H9 (cell line): ENCODE results near the gene TEX22. TPM values are rescaled to one million over a fixed set of nuclear protein-coding genes. Genes with fewer than 3 reads are reported as not detected.

ENCODE experiments used
- DNase-seq: peaks from one replicate; pipeline ENCODE4 v3.0.0-alpha.2; 2017
- H2AFZ ChIP-seq: one replicate; pipeline ENCODE4 v1.6.1; 2013; ENCODE audit warnings: mild to moderate bottlenecking, low read length, control low read depth, moderate library complexity
- H2AK5ac ChIP-seq: 2 replicates; pipeline ENCODE4 v1.6.1; 2013; ENCODE audit warnings: low read length, control low read depth, mixed read lengths; ENCODE audit not compliant: insufficient read length
- H2BK120ac ChIP-seq: one replicate; pipeline ENCODE4 v1.6.1; 2013; ENCODE audit warnings: low read depth, mild to moderate bottlenecking, low read length, control low read depth, inconsistent platforms; ENCODE audit not compliant: poor library complexity, severe bottlenecking
- H2BK12ac ChIP-seq: 2 replicates; pipeline ENCODE4 v1.6.1; 2013; ENCODE audit warnings: low read length, control low read depth, mixed read lengths, low read depth; ENCODE audit not compliant: insufficient read length
- H2BK15ac ChIP-seq: 2 replicates; pipeline ENCODE4 v1.6.1; 2013; ENCODE audit warnings: low read depth, low read length, control low read depth
- H2BK20ac ChIP-seq: one replicate; pipeline ENCODE4 v1.6.1; 2013; ENCODE audit warnings: low read depth, mild to moderate bottlenecking, low read length, control low read depth, inconsistent platforms; ENCODE audit not compliant: poor library complexity, severe bottlenecking
- H2BK5ac ChIP-seq: 2 replicates; pipeline ENCODE4 v1.6.1; 2013; ENCODE audit warnings: low read length, control low read depth, mixed read lengths; ENCODE audit not compliant: insufficient read length
- H3K14ac ChIP-seq: 2 replicates; pipeline ENCODE4 v1.6.1; 2013; ENCODE audit warnings: low read length, control low read depth; ENCODE audit not compliant: insufficient read depth
- H3K18ac ChIP-seq: 2 replicates; pipeline ENCODE4 v1.6.1; 2013; ENCODE audit warnings: low read depth, mild to moderate bottlenecking, mixed read lengths, low read length, control low read depth; ENCODE audit not compliant: insufficient read length
- H3K23ac ChIP-seq: 2 replicates; pipeline ENCODE4 v1.6.1; 2013; ENCODE audit warnings: low read length, control low read depth, mixed read lengths, low read depth; ENCODE audit not compliant: insufficient read length
- H3K23me2 ChIP-seq: 2 replicates; pipeline ENCODE4 v1.6.1; 2013; ENCODE audit warnings: low read depth, mild to moderate bottlenecking, mixed read lengths, low read length, control low read depth; ENCODE audit not compliant: insufficient read length, poor library complexity, severe bottlenecking
- H3K27ac ChIP-seq: 2 replicates; pipeline ENCODE4 v1.5.1; 2013; ENCODE audit warnings: low read length, control low read depth, mixed read lengths, low read depth; ENCODE audit not compliant: insufficient read length
- H3K27me3 ChIP-seq: 2 replicates; pipeline ENCODE4 v1.6.1; 2013; ENCODE audit warnings: low read length, control low read depth, inconsistent platforms; ENCODE audit not compliant: insufficient read depth
- H3K4ac ChIP-seq: 2 replicates; pipeline ENCODE4 v1.6.1; 2013; ENCODE audit warnings: low read depth, mild to moderate bottlenecking, control low read depth, inconsistent platforms, low read length, moderate library complexity
- H3K4me1 ChIP-seq: 2 replicates; pipeline ENCODE4 v1.6.1; 2013; ENCODE audit warnings: low read length, control low read depth, inconsistent platforms; ENCODE audit not compliant: insufficient read depth
- H3K4me2 ChIP-seq: 2 replicates; pipeline ENCODE4 v1.6.1; 2013; ENCODE audit warnings: low read length, control low read depth, mixed read lengths; ENCODE audit not compliant: insufficient read length, insufficient read depth
- H3K56ac ChIP-seq: 2 replicates; pipeline ENCODE4 v1.6.1; 2013; ENCODE audit warnings: low read depth, mild to moderate bottlenecking, mixed read lengths, low read length, control low read depth; ENCODE audit not compliant: insufficient read length
- H3K79me1 ChIP-seq: 2 replicates; pipeline ENCODE4 v1.6.1; 2013; ENCODE audit warnings: low read depth, mild to moderate bottlenecking, moderate library complexity, low read length, control low read depth, inconsistent platforms; ENCODE audit not compliant: insufficient read depth, poor library complexity, severe bottlenecking
- H3K79me2 ChIP-seq: 2 replicates; pipeline ENCODE4 v1.6.1; 2013; ENCODE audit warnings: low read length, control low read depth, inconsistent platforms; ENCODE audit not compliant: insufficient read depth
- H3K9ac ChIP-seq: 2 replicates; pipeline ENCODE4 v1.6.1; 2013; ENCODE audit warnings: low read length, control low read depth, mixed read lengths; ENCODE audit not compliant: insufficient read length; ENCODE audit errors: extremely low read depth
- H3K9me3 ChIP-seq: one replicate; pipeline ENCODE4 v1.6.1; 2013; ENCODE audit warnings: low read depth, low read length, inconsistent platforms; ENCODE audit not compliant: control insufficient read depth
- H3T11ph ChIP-seq: one replicate; pipeline ENCODE4 v1.6.1; 2013; ENCODE audit warnings: mild to moderate bottlenecking, low read length, control low read depth, inconsistent platforms
- H4K20me1 ChIP-seq: one replicate; pipeline ENCODE4 v1.6.1; 2013; ENCODE audit not compliant: control insufficient read depth, insufficient read length, insufficient read depth
- H4K5ac ChIP-seq: 2 replicates; pipeline ENCODE4 v1.6.1; 2013; ENCODE audit warnings: low read depth, mild to moderate bottlenecking, mixed read lengths, low read length, control low read depth; ENCODE audit not compliant: insufficient read length
- H4K8ac ChIP-seq: replicated peaks from 2 replicates; pipeline ENCODE4 v1.6.1; 2013; ENCODE audit warnings: low read length, control low read depth, mixed read lengths, low read depth; ENCODE audit not compliant: insufficient read length
- H4K91ac ChIP-seq: 2 replicates; pipeline ENCODE4 v1.6.1; 2013; ENCODE audit warnings: low read depth, mild to moderate bottlenecking, moderate library complexity, mixed read lengths, low read length, control low read depth; ENCODE audit not compliant: insufficient read length
- H3K27ac Mint-ChIP-seq, 3 experiments: 2 replicates in 2 of 3; 3 replicates in 1 of 3; pipeline ENCODE4 v1.8.0; 2020 to 2021; ENCODE audit warnings: mixed read lengths in 3 of 3, mild to moderate bottlenecking in 1 of 3, moderate library complexity in 1 of 3
- H3K27me3 Mint-ChIP-seq: 2 replicates; pipeline ENCODE4 v1.8.0; 2021; ENCODE audit warnings: low read depth, mild to moderate bottlenecking, moderate library complexity, mixed read lengths
- H3K36me3 Mint-ChIP-seq, 3 experiments: 2 replicates in 2 of 3; 3 replicates in 1 of 3; pipeline ENCODE4 v1.8.0; 2020 to 2021; ENCODE audit warnings: low read depth in 3 of 3, mixed read lengths in 3 of 3; ENCODE audit not compliant: insufficient read depth in 1 of 3
- H3K4me1 Mint-ChIP-seq, 2 experiments: 2 replicates each; pipeline ENCODE4 v1.8.0; 2020; ENCODE audit warnings: mixed read lengths in 2 of 2
- H3K4me3 Mint-ChIP-seq, 2 experiments: 2 replicates in 1 of 2; 3 replicates in 1 of 2; pipeline ENCODE4 v1.8.0; 2020 to 2021; ENCODE audit warnings: mild to moderate bottlenecking in 2 of 2, mixed read lengths in 2 of 2, moderate library complexity in 1 of 2
- H3K9me3 Mint-ChIP-seq, 2 experiments: 2 replicates in 1 of 2; 3 replicates in 1 of 2; pipeline ENCODE4 v1.8.0; 2020; ENCODE audit warnings: mild to moderate bottlenecking in 2 of 2, mixed read lengths in 2 of 2, moderate library complexity in 1 of 2
- WGBS: extraction: QIAGEN DNeasy Blood & Tissue Kit; methylation state at CpG from one replicate; pipeline ENCODE4 v1.1.7; 2013; ENCODE audit warnings: missing lambda C conversion rate, low lambda C conversion rate, mixed read lengths; ENCODE audit not compliant: insufficient read length; ENCODE audit errors: extremely low coverage; 5-methylcytosine and 5-hydroxymethylcytosine counted together
- total RNA-seq: library from RNA; stranded (reverse); gene quantifications from 2 replicates; pipeline ENCODE4 v1.2.1, GENCODE V29; 2021
- TF ChIP-seq, protein P1 (sequence below): fragments of 200-600 bp; sonication (generic); conservative IDR thresholded peaks from 3 replicates; pipeline ENCODE4 v1.8.0; 2021; ENCODE audit warnings: antibody characterized with exemption, mild to moderate bottlenecking

The TEX22 gene
- total RNA-seq, 1 experiment from 2014 or later: 0.83 TPM

- Histone ChIP-seq H3K27me3 (no peaks in the 10 kb centered on the region), H3K4me2 (no peak overlapping the region), H3K23me2 (no peaks in the 10 kb centered on the region), H3K23ac (no peak overlapping the region), H4K91ac (no peak overlapping the region), H4K5ac (no peak overlapping the region), H4K20me1 (no peaks in the 10 kb centered on the region), H2BK15ac (no peak overlapping the region), H3K79me2 (no peaks in the 10 kb centered on the region), H2AFZ (no peak overlapping the region), H3K9ac (no peak overlapping the region), H3K56ac (no peak overlapping the region), H4K8ac (no peak overlapping the region), H2BK12ac (no peak overlapping the region), H2BK20ac (no peak overlapping the region), H3K14ac (no peak overlapping the region), H2BK120ac (no peak overlapping the region), H3K4ac (no peak overlapping the region), H3K4me1 (no peaks in the 10 kb centered on the region), H3K79me1 (no peaks in the 10 kb centered on the region), H3T11ph (no peak overlapping the region), H3K18ac (peak overlapping the region; percentile 93), H3K9me3 (peaks cover 5% of the 10 kb centered on the region), H2AK5ac (no peak overlapping the region), H3K27ac (no peak overlapping the region), H2BK5ac (no peak overlapping the region)
- WGBS: no CpG with 5 or more reads among the region's 13 CpGs
- Mint-ChIP-seq H3K36me3 (peaks cover 37 to 42% (median 41%) of the 10 kb centered on the region in 3 experiments), H3K9me3 (peaks cover 33 to 43% of the 10 kb centered on the region in 2 experiments), H3K4me3 (peak overlapping the region; percentile 49 to 74), H3K4me1 (0 out of 4 replicates have a peak, but pooled peaks cover 0 to 3% of the 10 kb centered on the region in 2 experiments), H3K27me3 (peaks cover 45% of the 10 kb centered on the region), H3K27ac (no peak overlapping the region)
- TF ChIP-seq, protein P1, sequence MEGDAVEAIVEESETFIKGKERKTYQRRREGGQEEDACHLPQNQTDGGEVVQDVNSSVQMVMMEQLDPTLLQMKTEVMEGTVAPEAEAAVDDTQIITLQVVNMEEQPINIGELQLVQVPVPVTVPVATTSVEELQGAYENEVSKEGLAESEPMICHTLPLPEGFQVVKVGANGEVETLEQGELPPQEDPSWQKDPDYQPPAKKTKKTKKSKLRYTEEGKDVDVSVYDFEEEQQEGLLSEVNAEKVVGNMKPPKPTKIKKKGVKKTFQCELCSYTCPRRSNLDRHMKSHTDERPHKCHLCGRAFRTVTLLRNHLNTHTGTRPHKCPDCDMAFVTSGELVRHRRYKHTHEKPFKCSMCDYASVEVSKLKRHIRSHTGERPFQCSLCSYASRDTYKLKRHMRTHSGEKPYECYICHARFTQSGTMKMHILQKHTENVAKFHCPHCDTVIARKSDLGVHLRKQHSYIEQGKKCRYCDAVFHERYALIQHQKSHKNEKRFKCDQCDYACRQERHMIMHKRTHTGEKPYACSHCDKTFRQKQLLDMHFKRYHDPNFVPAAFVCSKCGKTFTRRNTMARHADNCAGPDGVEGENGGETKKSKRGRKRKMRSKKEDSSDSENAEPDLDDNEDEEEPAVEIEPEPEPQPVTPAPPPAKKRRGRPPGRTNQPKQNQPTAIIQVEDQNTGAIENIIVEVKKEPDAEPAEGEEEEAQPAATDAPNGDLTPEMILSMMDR: no peak
- no peak for DNase-seq
Measured at GRCh38 chr14:105397350-105397931, 897 bp upstream of the TEX22 start.
